CD14-positive monocyte (primary cell): ENCODE data around the gene AIRE. TPM values are rescaled to one million over a fixed set of nuclear protein-coding genes. Genes with fewer than 3 reads are reported as not detected.

Experiments used
- DNase-seq, 3 donors: peaks; one replicate each; pipeline ENCODE4 v3.0.0-alpha.2; 2011 to 2022
- H2AFZ ChIP-seq: 2 replicates; pipeline ENCODE4 v1.6.0; 2012; ENCODE audit warnings: mild to moderate bottlenecking, low read depth, low read length, inconsistent platforms; ENCODE audit not compliant: insufficient read depth, poor library complexity, severe bottlenecking
- H3K27ac ChIP-seq, 2 donors: 1 replicate in 1 of 2; 2 replicates in 1 of 2; pipeline ENCODE4 v1.5.1; 2012 to 2013; ENCODE audit warnings: low read length in 2 of 2, control low read depth in 1 of 2, inconsistent platforms in 1 of 2, low read depth in 1 of 2, mild to moderate bottlenecking in 1 of 2
- H3K27me3 ChIP-seq, 2 donors: one replicate each; pipeline versions ENCODE4 v1.6.0 to v1.6.1; 2011 to 2013; ENCODE audit warnings: low read length in 2 of 2; ENCODE audit not compliant: control insufficient read depth in 2 of 2, insufficient read depth in 2 of 2
- H3K36me3 ChIP-seq, 2 donors: replicated peaks in 1 of 2; 1 replicate in 1 of 2; 2 replicates in 1 of 2; pipeline versions ENCODE4 v1.5.1 to v1.6.1; 2012 to 2013; ENCODE audit warnings: low read length in 2 of 2, control low read depth in 1 of 2, inconsistent platforms in 1 of 2, mild to moderate bottlenecking in 1 of 2; ENCODE audit not compliant: insufficient read depth in 2 of 2, control insufficient read depth in 1 of 2
- H3K4me1 ChIP-seq, 2 donors: 1 replicate in 1 of 2; 2 replicates in 1 of 2; pipeline versions ENCODE4 v1.5.1 to v1.6.1; 2012 to 2013; ENCODE audit warnings: low read length in 2 of 2, control low read depth in 1 of 2, inconsistent platforms in 1 of 2, mild to moderate bottlenecking in 1 of 2, moderate library complexity in 1 of 2; ENCODE audit not compliant: insufficient read depth in 2 of 2, control insufficient read depth in 1 of 2
- H3K4me2 ChIP-seq: replicated peaks from 2 replicates; pipeline ENCODE3; 2012; ENCODE audit warnings: low read length, moderate library complexity, mild to moderate bottlenecking; ENCODE audit not compliant: poor library complexity, severe bottlenecking; ENCODE audit errors: extremely low read depth
- H3K4me3 ChIP-seq, 3 experiments: fragments of 200-600 bp in 1 of 3; sonication (generic) in 1 of 3; replicated peaks in 1 of 3; 1 replicate in 2 of 3; 2 replicates in 1 of 3; pipeline ENCODE4 v1.5.1; 2011 to 2013; ENCODE audit warnings: low read length in 3 of 3, mild to moderate bottlenecking in 3 of 3, control low read depth in 2 of 3, low read depth in 2 of 3, inconsistent platforms in 1 of 3, moderate library complexity in 1 of 3
- H3K79me2 ChIP-seq: 2 replicates; pipeline ENCODE4 v1.6.0; 2012; ENCODE audit warnings: mild to moderate bottlenecking, control low read depth, inconsistent platforms, low read length, moderate library complexity; ENCODE audit not compliant: insufficient read depth
- H3K9ac ChIP-seq: 2 replicates; pipeline ENCODE4 v1.6.0; 2017; ENCODE audit warnings: low read length, mild to moderate bottlenecking; ENCODE audit not compliant: insufficient read depth, poor library complexity, severe bottlenecking
- H3K9me3 ChIP-seq, 2 donors: replicated peaks in 1 of 2; 1 replicate in 1 of 2; 2 replicates in 1 of 2; pipeline versions ENCODE4 v1.5.1 to v1.6.1; 2012 to 2013; ENCODE audit warnings: low read length in 2 of 2, control low read depth in 1 of 2; ENCODE audit not compliant: control insufficient read depth in 1 of 2, insufficient read depth in 1 of 2
- H4K20me1 ChIP-seq: 2 replicates; pipeline ENCODE4 v1.6.0; 2012; ENCODE audit warnings: mild to moderate bottlenecking, low read length, control low read depth, moderate library complexity; ENCODE audit not compliant: insufficient read depth
- H3K27ac Mint-ChIP-seq, 7 donors: one replicate each; pipeline ENCODE4 v1.8.0; 2020; ENCODE audit warnings: mild to moderate bottlenecking in 7 of 7, mixed read lengths in 7 of 7, moderate library complexity in 6 of 7, inconsistent platforms in 2 of 7
- H3K27me3 Mint-ChIP-seq, 3 donors: one replicate each; pipeline ENCODE4 v1.8.0; 2021 to 2022; ENCODE audit warnings: low read depth in 3 of 3, mild to moderate bottlenecking in 3 of 3, mixed read lengths in 3 of 3, moderate library complexity in 3 of 3, inconsistent platforms in 1 of 3
- H3K36me3 Mint-ChIP-seq, 2 donors: one replicate each; pipeline ENCODE4 v1.8.0; 2020; ENCODE audit warnings: mixed read lengths in 2 of 2, inconsistent platforms in 1 of 2, mild to moderate bottlenecking in 1 of 2
- H3K4me1 Mint-ChIP-seq: one replicate; pipeline ENCODE4 v1.8.0; 2020; ENCODE audit warnings: mild to moderate bottlenecking, mixed read lengths
- H3K4me3 Mint-ChIP-seq, 2 donors: one replicate each; pipeline ENCODE4 v1.8.0; 2020; ENCODE audit warnings: mild to moderate bottlenecking in 2 of 2, mixed read lengths in 2 of 2, moderate library complexity in 1 of 2
- H3K9me3 Mint-ChIP-seq, 7 donors: one replicate each; pipeline ENCODE4 v1.8.0; 2020 to 2022; ENCODE audit warnings: mixed read lengths in 7 of 7, mild to moderate bottlenecking in 6 of 7, moderate library complexity in 6 of 7, inconsistent platforms in 2 of 7
- CTCF ChIP-seq: fragments of 200-600 bp; IDR thresholded peaks from one replicate; pipeline ENCODE4 v1.8.0; 2022; ENCODE audit warnings: antibody characterized with exemption, mild to moderate bottlenecking
- WGBS: methylation state at CpG from one replicate; pipeline ENCODE4 v1.1.5; 2013; ENCODE audit warnings: missing lambda C conversion rate; ENCODE audit not compliant: insufficient coverage; 5-methylcytosine and 5-hydroxymethylcytosine counted together
- intact Hi-C, 2 donors: fragments of 100-400 bp; cut with micrococcal nuclease; formaldehyde crosslinking; loops; one replicate each; pipeline versions ENCODE4 v1.15.0 to v1.15.1; 2023
- polyA plus RNA-seq, 3 donors: library from polyadenylated mRNA; depleted of rRNA in 1 of 3; unstranded in 2 of 3; stranded (reverse) in 1 of 3; fragments of 300-500 nt in 2 of 3; fragments of >200 nt in 1 of 3; fragmentation: Illumina TruSeq in 2 of 3; gene quantifications; 1 replicate in 2 of 3; 2 replicates in 1 of 3; pipeline ENCODE4 v1.2.3, GENCODE V29; 2012 to 2021

The AIRE gene
- polyA plus RNA-seq, 3 donors: not detected

DNA sequence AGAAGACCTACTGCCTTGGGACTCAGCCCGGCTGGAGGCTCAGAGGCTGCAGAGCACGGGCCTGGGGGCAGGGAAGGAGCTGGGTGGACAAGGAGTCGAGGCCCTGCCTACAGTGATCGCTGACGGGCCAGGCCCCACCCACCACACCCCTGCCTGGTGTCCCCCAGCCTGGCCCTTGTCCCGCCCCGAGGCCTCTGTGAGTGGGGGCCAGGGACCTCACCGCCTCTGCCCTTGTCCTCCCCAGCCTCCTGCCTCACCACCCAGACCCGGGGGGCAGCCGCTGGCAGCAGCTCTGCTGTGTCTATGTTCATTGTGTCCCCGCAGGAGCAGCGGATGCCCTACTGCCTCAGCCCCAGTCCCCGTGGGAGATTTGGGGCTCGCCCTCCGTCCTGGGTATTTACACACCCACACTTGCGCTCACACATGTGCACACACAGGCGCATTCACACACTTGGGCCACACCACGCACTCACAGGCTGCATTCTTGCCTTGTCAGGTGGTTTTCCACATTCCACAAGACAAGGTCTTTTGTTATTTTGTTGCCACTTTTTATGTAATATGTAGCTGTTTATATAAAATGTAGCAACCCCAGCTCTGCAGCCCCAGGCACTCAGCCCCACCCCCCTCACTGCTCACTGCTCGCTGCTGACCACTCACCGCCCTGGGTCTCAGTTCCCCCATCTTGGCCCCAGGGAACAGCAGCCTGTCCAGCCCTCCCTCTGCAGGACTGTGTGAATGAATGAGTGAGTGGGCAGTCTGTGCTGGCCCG, 21.4 kb downstream of the AIRE start:
- no peak overlapping the region for H2AFZ ChIP-seq
- intact Hi-C loops: no loop called here
- TF ChIP-seq CTCF: no peak
- H3K27me3 ChIP-seq: no peaks in the 10 kb centered on the region
- H3K27ac ChIP-seq: no peak overlapping the region
- H3K79me2 ChIP-seq: peaks cover 52% of the 10 kb centered on the region
- Mint-ChIP-seq H3K4me3 (no peak overlapping the region), H3K36me3 (peaks cover 41 to 51% of the 10 kb centered on the region in 2 donors), H3K27me3 (peaks cover 0 to 3% (median 0%) of the 10 kb centered on the region in 3 donors), H3K27ac (peak overlapping the region in 3 of 7 donors; percentile 38 to 58 (median 57)), H3K9me3 (no peaks in the 10 kb centered on the region), H3K4me1 (peaks cover 19% of the 10 kb centered on the region)
- H3K4me3 ChIP-seq: no peak overlapping the region
- H3K4me1 ChIP-seq: peaks cover 4 to 7% of the 10 kb centered on the region in 2 donors
- DNase-seq: no peak
- H3K9me3 ChIP-seq: no peaks in the 10 kb centered on the region
- peaks cover 95% of the 10 kb centered on the region for H4K20me1 ChIP-seq
- no peak overlapping the region for H3K4me2 ChIP-seq
- peaks cover 53% of the 10 kb centered on the region in 2 donors for H3K36me3 ChIP-seq
- 96% methylated on average over 11 of the region's 21 CpGs for WGBS
- no peak overlapping the region for H3K9ac ChIP-seq

DNA sequence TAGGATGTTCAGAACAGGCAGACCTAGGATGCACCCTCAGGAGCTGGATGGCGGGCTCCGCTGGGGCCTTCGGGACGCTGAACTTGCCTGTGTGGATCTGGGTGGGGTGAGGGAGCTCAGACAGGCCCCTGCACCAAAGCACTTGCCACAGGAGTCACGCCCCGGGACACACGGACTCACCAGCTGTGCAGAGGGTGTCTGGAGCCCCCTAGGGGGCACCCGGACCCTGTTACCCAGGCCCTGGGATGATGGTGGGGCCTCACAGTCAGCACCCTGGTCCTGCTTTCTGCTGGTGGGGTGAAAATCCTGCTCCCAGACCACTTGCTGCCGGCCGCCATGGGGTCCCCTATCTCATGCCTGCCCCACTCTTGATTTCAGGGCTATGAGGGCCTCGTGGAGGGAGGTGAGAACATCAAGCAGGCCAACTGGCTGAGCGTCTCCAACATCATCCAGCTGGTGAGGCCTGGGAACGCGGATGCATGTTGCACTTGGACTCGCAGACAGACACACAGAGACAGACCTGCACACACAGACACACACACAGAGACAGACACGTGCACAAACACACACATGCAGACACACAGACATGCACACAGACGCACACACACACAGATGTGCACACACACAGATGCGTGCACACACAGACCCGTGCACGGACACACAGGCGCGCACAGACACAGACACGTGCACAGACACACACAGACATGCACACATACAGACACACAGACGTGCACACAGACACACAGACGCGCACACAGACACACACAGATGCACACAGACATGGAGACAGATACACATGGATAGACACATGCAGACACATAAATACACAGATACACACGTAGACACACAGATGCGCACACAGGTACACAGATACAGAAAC, 25.2 kb downstream of the AIRE start:
- no peak overlapping the region for H3K27ac Mint-ChIP-seq
- Histone ChIP-seq H3K27me3 (no peaks in the 10 kb centered on the region), H3K79me2 (peaks cover 15% of the 10 kb centered on the region), H2AFZ (no peak overlapping the region), H3K27ac (no peak overlapping the region), H3K4me1 (no peaks in the 10 kb centered on the region), H3K4me2 (no peak overlapping the region), H4K20me1 (peaks cover 82% of the 10 kb centered on the region), H3K9me3 (no peaks in the 10 kb centered on the region), H3K36me3 (peaks cover 85 to 90% of the 10 kb centered on the region in 2 donors), H3K4me3 (no peak overlapping the region), H3K9ac (no peak overlapping the region)
- peaks cover 0 to 2% (median 0%) of the 10 kb centered on the region in 3 donors for H3K27me3 Mint-ChIP-seq
- no peak overlapping the region for H3K4me3 Mint-ChIP-seq
- DNase-seq: no peak
- 98% methylated on average over 20 of the region's 28 CpGs for WGBS
- intact Hi-C loops: no loop called here
- peaks cover 48 to 74% of the 10 kb centered on the region in 2 donors for H3K36me3 Mint-ChIP-seq
- no peaks in the 10 kb centered on the region for H3K4me1 Mint-ChIP-seq
- no peak for TF ChIP-seq CTCF
- H3K9me3 Mint-ChIP-seq: no peaks in the 10 kb centered on the region
